Stimulated activated CD4-positive, alpha-beta T cell treated with anti-CD3 and anti-CD28 coated beads, Interleukin-4, amount 100 ng/mL, for 24 hours (primary cell): Measurements from ENCODE around the gene LCN1.

Experiments
- DNase-seq: peaks from one replicate; pipeline ENCODE4 v3.0.0-alpha.2; 2020

The LCN1 gene

GRCh38 chr9:135574943-135575342, 53.7 kb downstream of the LCN1 start:
- no peak for DNase-seq
